Mammary microvascular endothelial cell (primary cell): ENCODE results near the gene CPM. TPM values are rescaled to one million over a fixed set of nuclear protein-coding genes. Genes with fewer than 3 reads are reported as not detected.

Source experiments
- total RNA-seq: library from RNA; depleted of rRNA; stranded (reverse); fragments of >200 nt; gene quantifications from 2 replicates; pipeline ENCODE4 v1.2.3, GENCODE V29; 2015

The CPM gene
- total RNA-seq, result 4.3 and 5.0 TPM in 2 replicates

DNA sequence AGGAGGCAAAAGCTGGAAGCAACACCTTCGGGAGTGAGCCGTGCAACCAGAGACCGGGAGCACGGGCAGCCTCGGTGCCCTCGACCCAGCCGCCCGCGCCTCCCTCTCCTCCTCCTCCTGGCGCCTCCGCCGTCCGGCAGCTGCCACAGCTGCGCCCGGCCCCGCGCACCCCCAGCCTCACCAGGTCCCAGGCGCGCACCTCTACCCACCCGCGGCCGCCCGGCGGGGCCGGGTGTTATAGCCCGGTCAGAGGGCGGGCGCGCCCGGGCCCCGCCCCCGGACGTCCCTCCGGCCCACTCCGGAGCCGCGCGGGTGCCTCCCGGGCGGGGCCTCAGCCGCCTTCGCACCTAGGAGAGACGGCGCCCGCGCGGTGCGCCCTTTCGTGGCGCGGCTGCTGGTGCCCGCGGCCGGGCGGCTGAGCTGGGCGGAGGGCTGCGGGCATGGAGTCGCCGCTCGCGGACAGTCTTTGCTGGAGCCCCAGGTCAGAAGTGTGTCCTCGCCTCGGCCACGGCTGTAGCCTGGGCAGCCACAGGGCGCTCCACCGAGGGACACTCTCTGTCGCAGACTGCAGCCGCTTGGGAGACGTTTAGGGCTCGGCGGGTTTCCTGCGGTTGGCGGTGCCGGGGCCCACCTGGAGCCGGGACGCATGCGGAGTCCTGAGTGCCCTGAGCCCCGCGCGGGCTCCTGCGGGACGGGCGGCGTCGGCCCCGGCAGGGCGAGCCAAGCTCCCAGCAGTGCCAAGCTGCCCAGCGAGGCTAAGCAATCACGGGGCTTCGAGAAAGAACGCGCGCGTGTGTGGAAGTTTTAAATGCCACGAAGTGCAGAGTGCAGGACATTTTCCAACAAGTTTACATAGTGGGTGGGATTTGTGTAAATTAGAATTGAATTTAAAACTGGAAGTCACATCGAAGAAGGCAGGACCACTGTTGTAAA lies at the start of gene CPM:
Gene CPM (minus strand): TSS at position 211 of the 933 bp plus-strand sequence. CDS start 334 bp downstream, outside the sequence.

DNA sequence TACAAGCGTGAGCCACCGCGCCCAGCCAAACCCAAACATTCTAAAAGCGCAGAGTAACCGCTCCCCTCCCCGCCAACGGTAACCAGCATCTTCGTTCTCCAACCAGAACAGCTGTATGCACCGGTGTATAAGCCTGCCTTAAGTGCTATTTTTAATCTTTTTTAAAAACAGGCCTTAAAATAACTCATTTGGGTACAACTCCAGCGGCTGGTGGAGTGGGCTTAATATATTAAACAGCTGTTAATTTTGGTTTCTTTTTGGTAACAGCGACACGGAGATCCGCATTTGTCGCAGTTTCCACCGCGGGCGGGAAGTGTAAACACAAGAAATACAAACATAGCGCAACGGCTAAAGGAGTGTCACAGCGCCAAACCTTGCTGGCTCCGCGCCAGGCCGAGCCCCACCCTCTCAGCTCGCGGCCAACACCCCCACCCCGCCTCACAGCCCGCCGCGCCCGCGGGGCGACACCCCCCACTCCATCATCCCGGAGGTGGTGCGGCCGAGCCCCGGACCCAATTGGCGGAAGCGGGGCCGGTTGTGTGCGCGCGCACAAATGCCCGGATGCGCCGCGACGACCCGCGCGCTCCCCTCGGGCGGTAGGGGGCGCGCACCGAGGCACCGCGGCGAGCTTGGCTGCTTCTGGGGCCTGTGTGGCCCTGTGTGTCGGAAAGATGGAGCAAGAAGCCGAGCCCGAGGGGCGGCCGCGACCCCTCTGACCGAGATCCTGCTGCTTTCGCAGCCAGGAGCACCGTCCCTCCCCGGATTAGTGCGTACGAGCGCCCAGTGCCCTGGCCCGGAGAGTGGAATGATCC lies 125.2 kb downstream of the CPM start, which contains the start of gene MDM2:
Gene MDM2 (plus strand): TSS at position 602 of the 812 bp plus-strand sequence. CDS start 301 bp downstream, outside the sequence.

Other genes starting within 250 kb of the CPM start
- gene NUP107, start 246.2 kb downstream of the CPM start, total RNA-seq, result 39.6 and 55.5 TPM in 2 replicates
- gene SLC35E3, start 187.0 kb downstream of the CPM start, total RNA-seq, result 2.4 and 3.2 TPM in 2 replicates
- 196 and 219 TPM in 2 replicates for gene MDM2, start 125.0 kb downstream of the CPM start, total RNA-seq